ENCODE measurements around the gene TRAK1.

DNA sequence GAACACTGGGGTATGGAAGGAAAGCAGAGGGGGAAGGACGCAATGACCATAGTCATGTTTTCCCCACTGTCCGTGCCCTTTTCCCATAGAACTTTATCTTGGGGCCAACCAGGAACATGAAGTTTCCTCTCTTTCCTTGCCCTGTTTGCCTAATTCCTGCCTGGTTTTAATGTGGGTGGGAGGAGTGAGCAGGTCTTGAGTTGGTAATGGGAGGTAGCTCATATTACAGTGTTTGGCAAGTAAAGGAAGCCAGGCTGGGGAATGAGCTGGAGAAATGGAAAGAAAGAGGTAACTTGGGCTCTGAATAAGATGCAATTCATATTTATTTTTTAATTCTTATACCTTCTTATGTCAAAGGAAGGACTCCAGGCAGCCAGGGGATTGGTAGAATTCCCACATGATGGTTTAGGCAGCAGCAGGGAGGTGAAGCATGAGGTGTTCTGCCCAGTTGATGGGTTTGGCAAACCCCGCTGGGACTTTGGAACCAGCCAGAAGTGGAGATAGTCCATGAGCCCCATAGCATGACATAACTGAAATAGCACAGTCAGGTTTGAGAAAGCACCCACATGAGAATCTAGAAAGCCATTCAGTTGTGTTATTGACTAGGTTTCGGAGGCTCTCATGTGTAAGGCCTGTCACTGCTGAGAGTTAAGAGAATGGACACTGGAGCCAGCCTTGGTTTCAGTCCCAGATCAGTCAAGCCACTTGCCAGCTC, 114.8 kb downstream of the TRAK1 start:
- TF ChIP-seq BHLHE40 (IDR thresholded peaks at IDR 0.05; ENCODE audit: borderline replicate concordance) (no peak), SP1 (IDR thresholded peaks at IDR 0.05) (no peak), SUZ12 (IDR thresholded peaks at IDR 0.05) (no peak), FOXM1 (IDR thresholded peaks at IDR 0.05; ENCODE audit: borderline replicate concordance) (no peak), NFRKB (IDR thresholded peaks at IDR 0.05) (no peak)

All from HEK293T (cell line).